Neural cell (in vitro differentiated cells): ENCODE measurements around the gene MAP3K14. TPM values are rescaled to one million over a fixed set of nuclear protein-coding genes. Genes with fewer than 3 reads are reported as not detected.
"Not testable (repeated sequence)": the region's sequence is repeated elsewhere in the genome, so short reads cannot be mapped to it uniquely, and the experiment has no call there.

Source experiments
- H2AFZ ChIP-seq: fragments of 200-600, 300-800 bp; sonication (generic), shearing (Covaris generic); 2 replicates; pipeline ENCODE4 v1.6.0; 2014; ENCODE audit warnings: low read depth, mild to moderate bottlenecking, antibody characterized with exemption, low read length, moderate library complexity
- H3F3A ChIP-seq: fragments of 200-600 bp; shearing (Covaris generic); 2 replicates; pipeline ENCODE4 v1.6.1; 2016; ENCODE audit warnings: mild to moderate bottlenecking, moderate library complexity, mixed read lengths, antibody characterized with exemption, low read length; ENCODE audit not compliant: insufficient read depth, poor library complexity, severe bottlenecking
- H3K27ac ChIP-seq: fragments of 200-600, 300-800 bp; sonication (generic), shearing (Covaris generic); 2 replicates; pipeline ENCODE4 v1.5.1; 2014; ENCODE audit warnings: mild to moderate bottlenecking, low read length, moderate library complexity
- H3K27me3 ChIP-seq: fragments of 300-800, 200-600 bp; sonication (generic), shearing (Covaris generic); 2 replicates; pipeline ENCODE4 v1.6.0; 2014; ENCODE audit warnings: mild to moderate bottlenecking, low read depth, low read length, moderate library complexity; ENCODE audit not compliant: insufficient read depth
- H3K36me3 ChIP-seq: fragments of 300-800, 200-600 bp; sonication (generic), shearing (Covaris generic); 2 replicates; pipeline ENCODE4 v1.5.1; 2014; ENCODE audit warnings: mild to moderate bottlenecking, antibody characterized with exemption, low read length, moderate library complexity; ENCODE audit not compliant: insufficient read depth
- H3K4me2 ChIP-seq: fragments of 300-800, 200-600 bp; sonication (generic), shearing (Covaris generic); 2 replicates; pipeline ENCODE4 v1.6.0; 2014; ENCODE audit warnings: mild to moderate bottlenecking, low read length
- H3K4me3 ChIP-seq: fragments of 300-800, 200-600 bp; sonication (generic), shearing (Covaris generic); 2 replicates; pipeline ENCODE4 v1.5.1; 2014; ENCODE audit warnings: mild to moderate bottlenecking, low read length, moderate library complexity
- H3K79me2 ChIP-seq: fragments of 200-600 bp; shearing (Covaris generic); replicated peaks from 2 replicates; pipeline ENCODE4 v1.6.0; 2014; ENCODE audit warnings: mild to moderate bottlenecking, low read length, moderate library complexity; ENCODE audit not compliant: insufficient read depth
- H3K9ac ChIP-seq: fragments of 300-800, 200-600 bp; sonication (generic), shearing (Covaris generic); 2 replicates; pipeline ENCODE4 v1.6.1; 2016; ENCODE audit warnings: mild to moderate bottlenecking, low read length, mixed read lengths
- H3K9me2 ChIP-seq: fragments of 200-600 bp; shearing (Covaris generic); 2 replicates; pipeline ENCODE4 v1.6.1; 2016; ENCODE audit warnings: mild to moderate bottlenecking, low read length, mixed read lengths; ENCODE audit not compliant: insufficient read depth
- H3K9me3 ChIP-seq: fragments of 200-600, 300-800 bp; sonication (generic), shearing (Covaris generic); 2 replicates; pipeline ENCODE4 v1.6.1; 2016; ENCODE audit warnings: mild to moderate bottlenecking, mixed run types, low read length, moderate library complexity, mixed read lengths
- H4K20me1 ChIP-seq: fragments of 200-600 bp; shearing (Covaris generic); 2 replicates; pipeline ENCODE4 v1.6.1; 2016; ENCODE audit warnings: mild to moderate bottlenecking, mixed run types; ENCODE audit not compliant: insufficient read depth
- CTCF ChIP-seq: fragments of 450-650 bp; IDR thresholded peaks from 2 replicates; pipeline ENCODE4 v1.5.1; 2014; ENCODE audit warnings: antibody characterized with exemption, mild to moderate bottlenecking, moderate library complexity; ENCODE audit not compliant: poor library complexity, severe bottlenecking
- EP300 ChIP-seq: fragments of 450-650 bp; conservative IDR thresholded peaks from 2 replicates; pipeline ENCODE4 v1.6.1; 2014; ENCODE audit warnings: antibody characterized with exemption, mild to moderate bottlenecking, moderate library complexity; ENCODE audit not compliant: poor library complexity, severe bottlenecking
- EZH2 ChIP-seq: fragments of 200-600, 300-800 bp; shearing (Covaris generic), sonication (generic); IDR thresholded peaks from 2 replicates; pipeline ENCODE4 v1.6.1; 2014; ENCODE audit warnings: antibody characterized with exemption, low read length, borderline replicate concordance, mild to moderate bottlenecking; ENCODE audit not compliant: insufficient read depth, poor library complexity, severe bottlenecking
- MXI1 ChIP-seq: fragments of 450-650 bp; conservative IDR thresholded peaks from 2 replicates; pipeline ENCODE4 v1.6.1; 2014; ENCODE audit warnings: antibody characterized with exemption, mild to moderate bottlenecking; ENCODE audit not compliant: poor library complexity, severe bottlenecking
- POLR2AphosphoS5 ChIP-seq: IDR thresholded peaks from 2 replicates; pipeline ENCODE4 v1.6.1; 2012
- RAD21 ChIP-seq: fragments of 450-650 bp; conservative IDR thresholded peaks from 2 replicates; pipeline ENCODE4 v1.6.1; 2014; ENCODE audit warnings: antibody characterized with exemption, mild to moderate bottlenecking, moderate library complexity
- REST ChIP-seq: IDR thresholded peaks from 2 replicates; pipeline ENCODE4 v1.6.1; 2012; ENCODE audit warnings: borderline replicate concordance
- SMC3 ChIP-seq: fragments of 450-650 bp; conservative IDR thresholded peaks from 2 replicates; pipeline ENCODE4 v1.6.1; 2014; ENCODE audit warnings: antibody characterized with exemption, mild to moderate bottlenecking, moderate library complexity; ENCODE audit not compliant: poor library complexity
- TAF1 ChIP-seq: IDR thresholded peaks from 2 replicates; pipeline ENCODE4 v1.6.1; 2012; ENCODE audit warnings: low read depth
- polyA plus RNA-seq: library from polyadenylated mRNA; depleted of rRNA; stranded (reverse); fragments of >200 nt; gene quantifications from 2 replicates; pipeline ENCODE4 v1.2.3, GENCODE V29; 2014

Gene MAP3K14
- polyA plus RNA-seq, 1 donor from 2014 or later, result 6.7 TPM

GRCh38 chr17:45302649-45303173 is 14.1 kb downstream of the MAP3K14 start:
- Histone ChIP-seq H3K4me3 (no peak overlapping the region), H3K9me3 (no peaks in the 10 kb centered on the region), H3F3A (no peaks in the 10 kb centered on the region), H3K27me3 (no peaks in the 10 kb centered on the region), H3K27ac (no peak overlapping the region), H3K79me2 (no peaks in the 10 kb centered on the region), H2AFZ (no peak overlapping the region), H3K36me3 (no peaks in the 10 kb centered on the region), H3K4me2 (no peak overlapping the region), H4K20me1 (no peaks in the 10 kb centered on the region), H3K9ac (no peak overlapping the region), H3K9me2 (no peaks in the 10 kb centered on the region)
- no peak for TF ChIP-seq EZH2
- no peak for TF ChIP-seq POLR2AphosphoS5
- TF ChIP-seq REST, result no peak
- TF ChIP-seq SMC3, result no peak
- no peak for TF ChIP-seq EP300
- no peak for TF ChIP-seq RAD21
- no peak for TF ChIP-seq MXI1
- TF ChIP-seq TAF1, result no peak

- H4K20me1 ChIP-seq, H3K27me3 ChIP-seq, H3F3A ChIP-seq, H3K9ac ChIP-seq, H3K4me3 ChIP-seq, H3K27ac ChIP-seq, H2AFZ ChIP-seq, H3K9me2 ChIP-seq, H3K79me2 ChIP-seq, H3K9me3 ChIP-seq, H3K36me3 ChIP-seq, H3K4me2 ChIP-seq: not testable (repeated sequence)
These were observed 14.6 kb downstream of the MAP3K14 start for GRCh38 chr17:45302220-45302619.

GRCh38 chr17:45301674-45302073 is 15.1 kb downstream of the MAP3K14 start:
- Histone ChIP-seq H3K4me3 (no peak overlapping the region), H3K4me2 (no peak overlapping the region), H3K9ac (no peak overlapping the region), H4K20me1 (no peaks in the 10 kb centered on the region), H3K27ac (no peak overlapping the region), H2AFZ (no peak overlapping the region), H3K27me3 (no peaks in the 10 kb centered on the region), H3K9me3 (no peaks in the 10 kb centered on the region), H3K36me3 (no peaks in the 10 kb centered on the region), H3K79me2 (no peaks in the 10 kb centered on the region), H3K9me2 (no peaks in the 10 kb centered on the region), H3F3A (no peaks in the 10 kb centered on the region)
- TF ChIP-seq RAD21 (no peak), POLR2AphosphoS5 (no peak), REST (no peak), CTCF (no peak), MXI1 (no peak), SMC3 (no peak), EP300 (no peak), TAF1 (no peak), EZH2 (no peak)
